ENCODE data around the gene PLCL1. TPM values are rescaled to one million over a fixed set of nuclear protein-coding genes. Genes with fewer than 3 reads are reported as not detected.

Gene PLCL1
- polyA plus RNA-seq, 3 donors, result 0.69 to 1.4 (median 0.79) TPM

DNA sequence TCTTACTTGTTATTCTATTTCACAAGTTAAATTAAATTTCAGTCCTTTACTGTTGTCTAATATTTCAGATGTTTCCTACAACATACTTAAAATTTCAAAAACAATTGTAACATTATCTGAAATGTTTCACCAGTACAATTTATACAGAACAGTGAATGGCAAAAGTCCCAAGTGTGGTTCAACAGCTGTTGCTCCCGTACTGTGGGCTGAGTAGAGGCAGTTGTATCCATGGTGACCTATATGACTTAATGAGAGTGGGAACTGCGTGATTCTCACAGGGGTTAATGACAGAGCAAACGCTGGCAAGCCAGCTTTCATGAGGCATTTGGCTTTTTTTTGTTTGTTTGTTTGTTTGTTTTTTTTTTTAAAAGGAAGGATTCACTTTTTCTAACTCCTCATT is 5.3 kb upstream of the PLCL1 start:
- H3K27ac Mint-ChIP-seq, result no peak overlapping the region
- Histone ChIP-seq H3K4me1 (ENCODE audit: control insufficient read depth in 1 of 2, insufficient read depth in 2 of 2, low read length in 2 of 2) (peaks cover 4 to 8% of the 10 kb centered on the region in 2 donors), H4K20me1 (ENCODE audit: insufficient read depth, low read length) (no peaks in the 10 kb centered on the region), H3K9me3 (replicated peaks in 1 of 2; ENCODE audit: control insufficient read depth in 1 of 2, insufficient read depth in 1 of 2, low read length in 2 of 2) (no peaks in the 10 kb centered on the region), H3K4me3 (replicated peaks in 1 of 3; ENCODE audit: low read depth in 2 of 3, low read length in 3 of 3) (no peak overlapping the region), H3K79me2 (ENCODE audit: insufficient read depth, low read length) (no peaks in the 10 kb centered on the region), H3K4me2 (replicated peaks; ENCODE audit: extremely low read depth, low read length, poor library complexity, severe bottlenecking) (no peak overlapping the region), H3K9ac (ENCODE audit: insufficient read depth, low read length, poor library complexity, severe bottlenecking) (no peak overlapping the region), H3K27me3 (ENCODE audit: control insufficient read depth in 2 of 2, insufficient read depth in 2 of 2, low read length in 2 of 2) (peaks cover 3 to 15% of the 10 kb centered on the region in 2 donors), H3K36me3 (replicated peaks in 1 of 2; ENCODE audit: control insufficient read depth in 1 of 2, insufficient read depth in 2 of 2, low read length in 2 of 2) (no peaks in the 10 kb centered on the region), H3K27ac (ENCODE audit: low read depth in 1 of 2, low read length in 2 of 2) (no peak overlapping the region), H2AFZ (ENCODE audit: insufficient read depth, low read depth, low read length, poor library complexity, severe bottlenecking) (no peak overlapping the region)
- intact Hi-C loops (cut with micrococcal nuclease), result no loop called here
- no peak for TF ChIP-seq CTCF (IDR thresholded peaks at IDR 0.05)
- H3K4me3 Mint-ChIP-seq, result no peak overlapping the region
- H3K9me3 Mint-ChIP-seq, result no peaks in the 10 kb centered on the region
- DNase-seq, result no peak
- H3K36me3 Mint-ChIP-seq, result no peaks in the 10 kb centered on the region
- H3K27me3 Mint-ChIP-seq (ENCODE audit: low read depth in 3 of 3), result peaks cover 5 to 10% (median 6%) of the 10 kb centered on the region in 3 donors
- H3K4me1 Mint-ChIP-seq, result peaks cover 7% of the 10 kb centered on the region
- 88% methylated on average over 2 of the region's 3 CpGs for WGBS (ENCODE audit: insufficient coverage)

- H3K36me3 Mint-ChIP-seq, result no peaks in the 10 kb centered on the region
- DNase-seq, result no peak
- intact Hi-C loops (cut with micrococcal nuclease), result loop anchor here (5.0 to 10.0 kb wide), 3 partner anchors 327 to 497 kb away; no protein-coding TSS in a partner anchor
- no peaks in the 10 kb centered on the region for H3K36me3 ChIP-seq (replicated peaks in 1 of 2; ENCODE audit: control insufficient read depth in 1 of 2, insufficient read depth in 2 of 2, low read length in 2 of 2)
- no peak overlapping the region for H2AFZ ChIP-seq (ENCODE audit: insufficient read depth, low read depth, low read length, poor library complexity, severe bottlenecking)
- no peak overlapping the region for H3K4me3 ChIP-seq (replicated peaks in 1 of 3; ENCODE audit: low read depth in 2 of 3, low read length in 3 of 3)
- no peak overlapping the region for H3K27ac Mint-ChIP-seq
- WGBS (ENCODE audit: insufficient coverage), result no CpG with 5 or more reads among the region's 2 CpGs
- peaks cover 10% of the 10 kb centered on the region in 2 donors for H3K4me1 ChIP-seq (ENCODE audit: control insufficient read depth in 1 of 2, insufficient read depth in 2 of 2, low read length in 2 of 2)
- peaks cover 0 to 1% (median 0%) of the 10 kb centered on the region in 7 donors for H3K9me3 Mint-ChIP-seq
- peaks cover 10% of the 10 kb centered on the region for H3K4me1 Mint-ChIP-seq
- no peak overlapping the region for H3K4me2 ChIP-seq (replicated peaks; ENCODE audit: extremely low read depth, low read length, poor library complexity, severe bottlenecking)
- no peaks in the 10 kb centered on the region for H4K20me1 ChIP-seq (ENCODE audit: insufficient read depth, low read length)
- no peak overlapping the region for H3K4me3 Mint-ChIP-seq
- TF ChIP-seq CTCF (IDR thresholded peaks at IDR 0.05), result no peak
- H3K9me3 ChIP-seq (replicated peaks in 1 of 2; ENCODE audit: control insufficient read depth in 1 of 2, insufficient read depth in 1 of 2, low read length in 2 of 2), result no peaks in the 10 kb centered on the region
- no peaks in the 10 kb centered on the region for H3K79me2 ChIP-seq (ENCODE audit: insufficient read depth, low read length)
- H3K27me3 Mint-ChIP-seq (ENCODE audit: low read depth in 3 of 3), result peaks cover 5 to 12% (median 10%) of the 10 kb centered on the region in 3 donors
- H3K27me3 ChIP-seq (ENCODE audit: control insufficient read depth in 2 of 2, insufficient read depth in 2 of 2, low read length in 2 of 2), result peaks cover 3 to 13% of the 10 kb centered on the region in 2 donors
- H3K27ac ChIP-seq (ENCODE audit: low read depth in 1 of 2, low read length in 2 of 2), result no peak overlapping the region
- no peak overlapping the region for H3K9ac ChIP-seq (ENCODE audit: insufficient read depth, low read length, poor library complexity, severe bottlenecking)
These were observed 4.3 kb upstream of the PLCL1 start for GRCh38 chr2:197800091-197800490.

Measured in CD14-positive monocyte (primary cell).